ENCODE measurements around the gene ISM1. TPM values are rescaled to one million over a fixed set of nuclear protein-coding genes. Genes with fewer than 3 reads are reported as not detected.

Gene ISM1
- total and polyA plus RNA-seq, 8 donors = 0.52 to 5.6 (median 1.7) TPM

DNA sequence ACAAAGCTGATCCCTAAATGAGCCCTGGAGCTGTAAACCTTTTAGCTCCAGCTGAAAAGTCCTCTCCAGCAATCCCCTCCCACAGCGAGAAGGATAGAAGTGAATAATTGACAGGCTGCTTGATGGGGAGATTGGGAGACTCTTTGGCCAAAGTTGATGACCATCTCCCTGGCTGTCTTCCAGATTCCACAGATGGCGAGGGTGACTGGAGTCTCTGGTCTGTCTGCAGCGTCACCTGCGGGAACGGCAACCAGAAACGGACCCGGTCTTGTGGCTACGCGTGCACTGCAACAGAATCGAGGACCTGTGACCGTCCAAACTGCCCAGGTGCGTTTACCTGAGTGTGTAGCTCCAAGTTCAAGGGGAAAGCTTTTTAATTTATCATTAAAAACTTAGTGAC, 67.3 kb downstream of the ISM1 start:
- no peaks in the 10 kb centered on the region for H3K9me3 ChIP-seq
- WGBS, 2 donors = 93 to 94% methylated on average over 12 of the region's 12 CpGs
- intact Hi-C loops (cut with DNase I) = no loop called here
- no peaks in the 10 kb centered on the region for H3K36me3 ChIP-seq
- ATAC-seq (no peak), FAIRE-seq (no peak), DNase-seq (no peak)
- H3K27ac ChIP-seq = no peak overlapping the region
- H3K4me3 ChIP-seq = no peak overlapping the region
- TF ChIP-seq, protein P1, sequence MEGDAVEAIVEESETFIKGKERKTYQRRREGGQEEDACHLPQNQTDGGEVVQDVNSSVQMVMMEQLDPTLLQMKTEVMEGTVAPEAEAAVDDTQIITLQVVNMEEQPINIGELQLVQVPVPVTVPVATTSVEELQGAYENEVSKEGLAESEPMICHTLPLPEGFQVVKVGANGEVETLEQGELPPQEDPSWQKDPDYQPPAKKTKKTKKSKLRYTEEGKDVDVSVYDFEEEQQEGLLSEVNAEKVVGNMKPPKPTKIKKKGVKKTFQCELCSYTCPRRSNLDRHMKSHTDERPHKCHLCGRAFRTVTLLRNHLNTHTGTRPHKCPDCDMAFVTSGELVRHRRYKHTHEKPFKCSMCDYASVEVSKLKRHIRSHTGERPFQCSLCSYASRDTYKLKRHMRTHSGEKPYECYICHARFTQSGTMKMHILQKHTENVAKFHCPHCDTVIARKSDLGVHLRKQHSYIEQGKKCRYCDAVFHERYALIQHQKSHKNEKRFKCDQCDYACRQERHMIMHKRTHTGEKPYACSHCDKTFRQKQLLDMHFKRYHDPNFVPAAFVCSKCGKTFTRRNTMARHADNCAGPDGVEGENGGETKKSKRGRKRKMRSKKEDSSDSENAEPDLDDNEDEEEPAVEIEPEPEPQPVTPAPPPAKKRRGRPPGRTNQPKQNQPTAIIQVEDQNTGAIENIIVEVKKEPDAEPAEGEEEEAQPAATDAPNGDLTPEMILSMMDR (IDR thresholded peaks at IDR 0.05) = no peak
- no peaks in the 10 kb centered on the region for H3K27me3 ChIP-seq
- no peaks in the 10 kb centered on the region for H3K4me1 ChIP-seq

DNA sequence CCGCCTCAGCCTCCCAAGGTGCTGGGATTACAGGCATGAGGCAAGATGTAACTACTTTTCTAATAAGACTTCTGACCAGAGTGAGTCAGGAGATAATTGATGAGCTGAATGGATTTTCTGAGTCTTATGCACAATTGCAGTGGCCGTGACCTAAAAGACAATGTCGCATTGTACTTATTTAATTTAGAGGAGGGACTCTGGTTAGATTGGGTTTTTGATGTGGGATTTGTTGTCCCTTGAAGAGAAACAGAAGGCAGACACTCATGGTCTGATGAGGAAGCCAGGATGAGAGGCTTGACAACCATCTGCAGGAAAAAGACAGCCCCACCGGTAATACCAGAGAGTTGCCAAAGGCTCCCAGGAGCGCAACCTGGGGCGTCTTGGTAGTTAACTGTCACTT, 68.0 kb downstream of the ISM1 start:
- Histone ChIP-seq H3K36me3 (no peaks in the 10 kb centered on the region), H3K4me3 (no peak overlapping the region), H3K4me1 (no peaks in the 10 kb centered on the region), H3K9me3 (no peaks in the 10 kb centered on the region), H3K27ac (no peak overlapping the region), H3K27me3 (no peaks in the 10 kb centered on the region)
- DNase-seq (no peak), FAIRE-seq (no peak), ATAC-seq (no peak)
- TF ChIP-seq, protein P1 (IDR thresholded peaks at IDR 0.05) = no peak
- intact Hi-C loops (cut with DNase I) = no loop called here
- 95 to 96% methylated on average over 6 of the region's 6 CpGs for WGBS, 2 donors

DNA sequence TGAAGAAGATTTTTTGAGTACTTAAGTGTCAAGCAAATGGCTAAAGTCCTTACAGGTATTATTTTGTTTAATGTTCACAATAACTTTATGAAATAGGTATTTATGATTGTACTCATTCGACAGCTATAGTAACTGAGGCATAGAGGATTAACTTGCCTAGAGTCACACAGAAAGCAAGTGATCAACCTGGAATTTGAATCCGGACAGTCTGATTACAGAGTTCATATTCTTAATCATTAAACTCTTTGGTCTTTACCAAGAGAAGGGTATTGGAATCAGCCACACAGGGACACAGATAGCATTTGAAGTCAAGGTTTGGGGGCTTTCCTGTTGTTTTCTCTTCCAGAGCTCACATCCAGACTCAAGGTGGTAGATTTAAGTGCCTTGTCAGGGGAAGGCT, 69.7 kb downstream of the ISM1 start:
- Histone ChIP-seq H3K27me3 (no peaks in the 10 kb centered on the region), H3K27ac (no peak overlapping the region), H3K36me3 (no peaks in the 10 kb centered on the region), H3K4me1 (no peaks in the 10 kb centered on the region), H3K4me3 (no peak overlapping the region), H3K9me3 (no peaks in the 10 kb centered on the region)
- no peak for ATAC-seq
- intact Hi-C loops (cut with DNase I) = no loop called here
- TF ChIP-seq, protein P1 (IDR thresholded peaks at IDR 0.05) = no peak
- 88 to 89% methylated on average over 2 of the region's 2 CpGs for WGBS, 2 donors
- no peak for DNase-seq
- FAIRE-seq = no peak

DNA sequence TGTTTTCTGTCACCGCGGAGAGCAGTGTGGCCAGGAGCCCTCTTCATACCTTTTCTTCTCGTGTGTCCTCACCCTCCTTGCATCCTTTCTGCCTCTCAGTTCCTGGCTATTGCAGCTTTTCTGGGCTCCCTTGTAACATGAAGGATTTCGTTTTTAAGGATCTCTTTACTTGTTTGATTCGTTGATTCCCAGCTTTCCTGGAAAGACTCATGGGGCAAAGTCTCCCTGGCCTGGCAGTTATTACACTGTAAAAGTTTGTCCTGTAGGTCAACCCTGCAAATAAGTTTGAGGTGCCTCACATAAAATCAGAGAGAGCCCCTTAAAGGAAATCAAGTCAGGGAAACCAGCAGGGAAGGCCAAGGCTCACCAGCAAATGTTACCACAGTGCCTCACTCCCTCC, 70.1 kb downstream of the ISM1 start:
- Histone ChIP-seq H3K27me3 (no peaks in the 10 kb centered on the region), H3K27ac (no peak overlapping the region), H3K36me3 (no peaks in the 10 kb centered on the region), H3K4me1 (no peaks in the 10 kb centered on the region), H3K4me3 (no peak overlapping the region), H3K9me3 (no peaks in the 10 kb centered on the region)
- ATAC-seq (no peak), FAIRE-seq (no peak), DNase-seq (no peak)
- 81 to 88% methylated on average over 5 of the region's 5 CpGs for WGBS, 2 donors
- TF ChIP-seq, protein P1 (IDR thresholded peaks at IDR 0.05) = no peak
- intact Hi-C loops (cut with DNase I) = no loop called here

DNA sequence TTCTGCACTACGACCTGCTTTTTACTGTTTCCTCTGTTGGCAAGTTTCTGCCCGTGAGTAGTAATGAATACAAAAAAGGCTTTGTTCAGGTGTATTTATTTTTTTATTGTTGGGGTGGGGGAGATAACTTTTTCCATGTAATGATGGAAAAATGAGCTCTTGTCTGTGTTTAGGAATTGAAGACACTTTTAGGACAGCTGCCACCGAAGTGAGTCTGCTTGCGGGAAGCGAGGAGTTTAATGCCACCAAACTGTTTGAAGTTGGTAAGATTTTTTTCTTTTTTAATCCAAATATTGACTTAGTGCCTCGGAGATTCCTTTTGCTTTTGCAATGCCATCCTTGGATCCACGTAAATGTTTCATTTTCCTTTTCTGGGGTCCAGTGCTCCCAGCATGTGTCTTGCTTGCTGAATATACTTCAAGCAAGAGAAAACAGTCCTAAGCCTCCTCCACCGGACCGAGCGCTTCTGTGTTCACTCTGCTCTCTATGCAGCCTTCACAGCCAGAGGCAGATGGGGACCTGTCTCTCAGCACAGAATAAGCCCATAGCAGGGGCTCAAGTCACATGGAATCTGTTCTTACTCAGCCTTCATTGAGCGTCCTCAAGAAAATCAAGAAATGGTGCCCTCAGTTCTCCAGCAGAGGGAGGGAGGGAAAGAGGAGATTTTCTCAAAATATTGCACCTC, 71.3 kb downstream of the ISM1 start:
- TF ChIP-seq, protein P1 (IDR thresholded peaks at IDR 0.05) = no peak
- H3K9me3 ChIP-seq = no peaks in the 10 kb centered on the region
- H3K4me1 ChIP-seq = no peaks in the 10 kb centered on the region
- no peak overlapping the region for H3K27ac ChIP-seq
- H3K4me3 ChIP-seq = no peak overlapping the region
- ATAC-seq = no peak
- no peaks in the 10 kb centered on the region for H3K36me3 ChIP-seq
- WGBS, 2 donors = 64 to 66% methylated on average over 11 of the region's 11 CpGs
- FAIRE-seq = no peak
- DNase-seq = no peak
- H3K27me3 ChIP-seq = no peaks in the 10 kb centered on the region
- intact Hi-C loops (cut with DNase I) = no loop called here

Data from pancreas (tissue), 10 donors.